Measurements from ENCODE around the gene ATAT1. TPM values are rescaled to one million over a fixed set of nuclear protein-coding genes. Genes with fewer than 3 reads are reported as not detected.

ATAT1 gene
- total and polyA plus RNA-seq, 9 of the 15 experiments (the other 6 are each of a cell fraction or from before 2014, with no cell fraction given) = 0.65 to 5.8 (median 1.6) TPM

- peak; percentile 98 to 99 for TF ChIP-seq RAD21 (CRISPR knock-in tag; conservative IDR thresholded peaks at IDR 0.05 in 1 of 2, IDR thresholded peaks at IDR 0.05 in 1 of 2)
- peak; percentile 45; the same call in 1 of the 2 replicates for TF ChIP-seq MAFK (IDR thresholded peaks at IDR 0.05; ENCODE audit: low read length)
- 0 out of 2 replicates have a peak, but pooled peaks have one; percentile 1 for TF ChIP-seq SPI1 (IDR thresholded peaks at IDR 0.05; ENCODE audit: borderline replicate concordance, low read depth, low read length)
- peak; percentile 25 for TF ChIP-seq KDM5B (IDR thresholded peaks at IDR 0.05; ENCODE audit: insufficient replicate concordance, low read depth, low read length)
- TF ChIP-seq ZNF764 (CRISPR knock-in tag; IDR thresholded peaks at IDR 0.05; ENCODE audit: low read depth) = no peak
- TF ChIP-seq TAF9B (IDR thresholded peaks at IDR 0.05; ENCODE audit: partially characterized antibody) = no peak
- no peak for TF ChIP-seq NFXL1 (CRISPR knock-in tag; IDR thresholded peaks at IDR 0.05)
- TF ChIP-seq HMGN3 (IDR thresholded peaks at IDR 0.05; ENCODE audit: borderline replicate concordance, extremely low read depth, insufficient read length, low read depth, low read length) = peak; percentile 43
- TF ChIP-seq CHD2 (IDR thresholded peaks at IDR 0.05; ENCODE audit: low read depth, low read length) = no peak
- TF ChIP-seq MYBL2 (IDR thresholded peaks at IDR 0.05; ENCODE audit: low read depth) = no peak
- no peak for TF ChIP-seq MYBL2 (CRISPR knock-in tag; IDR thresholded peaks at IDR 0.05; ENCODE audit: borderline replicate concordance)
- no peak for TF ChIP-seq CREBBP (IDR thresholded peaks at IDR 0.05; ENCODE audit: low read depth, low read length)
- TF ChIP-seq POLR3G (IDR thresholded peaks at IDR 0.05; ENCODE audit: extremely low read depth, insufficient read length, insufficient replicate concordance) = no peak
- TF ChIP-seq EP400 (IDR thresholded peaks at IDR 0.05) = no peak
- TF ChIP-seq MED1 (CRISPR knock-in tag; IDR thresholded peaks at IDR 0.05; ENCODE audit: borderline replicate concordance) = no peak
- TF ChIP-seq PPARD (CRISPR knock-in tag; IDR thresholded peaks at IDR 0.05) = no peak
- no peak for TF ChIP-seq ZNF324 (CRISPR knock-in tag; IDR thresholded peaks at IDR 0.05)
- peak in 1 of 2 experiments; percentile 41; a peak in 1 of 4 replicates for TF ChIP-seq HDAC1 (IDR thresholded peaks at IDR 0.05)
- TF ChIP-seq CBX3 (IDR thresholded peaks at IDR 0.05; ENCODE audit: borderline replicate concordance in 1 of 2, low read length in 2 of 2) = no peak
- no peak for TF ChIP-seq MBD2 (IDR thresholded peaks at IDR 0.05; ENCODE audit: borderline replicate concordance, low read depth)
- no peak for TF ChIP-seq ZNF830 (CRISPR knock-in tag; IDR thresholded peaks at IDR 0.05)
- TF ChIP-seq, protein P1, sequence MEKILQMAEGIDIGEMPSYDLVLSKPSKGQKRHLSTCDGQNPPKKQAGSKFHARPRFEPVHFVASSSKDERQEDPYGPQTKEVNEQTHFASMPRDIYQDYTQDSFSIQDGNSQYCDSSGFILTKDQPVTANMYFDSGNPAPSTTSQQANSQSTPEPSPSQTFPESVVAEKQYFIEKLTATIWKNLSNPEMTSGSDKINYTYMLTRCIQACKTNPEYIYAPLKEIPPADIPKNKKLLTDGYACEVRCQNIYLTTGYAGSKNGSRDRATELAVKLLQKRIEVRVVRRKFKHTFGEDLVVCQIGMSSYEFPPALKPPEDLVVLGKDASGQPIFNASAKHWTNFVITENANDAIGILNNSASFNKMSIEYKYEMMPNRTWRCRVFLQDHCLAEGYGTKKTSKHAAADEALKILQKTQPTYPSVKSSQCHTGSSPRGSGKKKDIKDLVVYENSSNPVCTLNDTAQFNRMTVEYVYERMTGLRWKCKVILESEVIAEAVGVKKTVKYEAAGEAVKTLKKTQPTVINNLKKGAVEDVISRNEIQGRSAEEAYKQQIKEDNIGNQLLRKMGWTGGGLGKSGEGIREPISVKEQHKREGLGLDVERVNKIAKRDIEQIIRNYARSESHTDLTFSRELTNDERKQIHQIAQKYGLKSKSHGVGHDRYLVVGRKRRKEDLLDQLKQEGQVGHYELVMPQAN (IDR thresholded peaks at IDR 0.05; ENCODE audit: borderline replicate concordance) = no peak
- TF ChIP-seq BCOR (IDR thresholded peaks at IDR 0.05) = peak; percentile 48; the same call in 1 of the 2 replicates
- TF ChIP-seq DDX20 (tag; IDR thresholded peaks at IDR 0.05; ENCODE audit: low read depth) = no peak
- no peak for TF ChIP-seq ADNP (tag; IDR thresholded peaks at IDR 0.05)
- TF ChIP-seq HDAC8 (tag; IDR thresholded peaks at IDR 0.05) = no peak
- no peak for TF ChIP-seq ZNF311 (CRISPR knock-in tag; IDR thresholded peaks at IDR 0.05)
- no peak for TF ChIP-seq ZNF77 (CRISPR knock-in tag; IDR thresholded peaks at IDR 0.05)
- TF ChIP-seq HMG20B (CRISPR knock-in tag; IDR thresholded peaks at IDR 0.05) = no peak
- TF ChIP-seq EGR1 (conservative IDR thresholded peaks at IDR 0.05) = peak; percentile 75
- no peak for TF ChIP-seq MCM2 (IDR thresholded peaks at IDR 0.05; ENCODE audit: low read depth)
Observed at GRCh38 chr6:30678964-30679726, 52.5 kb downstream of the ATAT1 start (continued).

Measured in K562 (cell line).